GM18526 (cell line): ENCODE results near the gene KRTAP29-1.
"Not testable (repeated sequence)": the region's sequence is repeated elsewhere in the genome, so short reads cannot be mapped to it uniquely, and the experiment has no call there.

Experiments
- POLR2A ChIP-seq: IDR thresholded peaks from 3 replicates; pipeline ENCODE4 v1.6.1; 2011; ENCODE audit not compliant: insufficient read length; ENCODE audit errors: extremely low read depth

KRTAP29-1 gene

GRCh38 chr17:41284043-41284442, 18.6 kb downstream of the KRTAP29-1 start:
- no peak for TF ChIP-seq POLR2A

GRCh38 chr17:41278176-41278955, 24.3 kb downstream of the KRTAP29-1 start:
- TF ChIP-seq POLR2A = no peak

- TF ChIP-seq POLR2A = not testable (repeated sequence)
Measured at GRCh38 chr17:41275648-41276190, 26.9 kb downstream of the KRTAP29-1 start, which contains the start of gene KRTAP9-7. KRTAP9-7 (plus strand) TSS chr17:41275698; CDS start chr17:41275698, 0 bp downstream.

- TF ChIP-seq POLR2A = no peak
Measured at GRCh38 chr17:41271858-41272257, 30.8 kb downstream of the KRTAP29-1 start.

GRCh38 chr17:41267711-41268110, 34.9 kb downstream of the KRTAP29-1 start:
- TF ChIP-seq POLR2A = no peak

- TF ChIP-seq POLR2A = no peak
Measured at GRCh38 chr17:41265078-41265477, 37.6 kb downstream of the KRTAP29-1 start, which contains the start of gene KRTAP9-6. KRTAP9-6 (plus strand) TSS chr17:41265378; CDS start chr17:41265378, 0 bp downstream.

GRCh38 chr17:41264599-41264998, 38.1 kb downstream of the KRTAP29-1 start:
- TF ChIP-seq POLR2A = no peak

- TF ChIP-seq POLR2A = no peak
Measured at GRCh38 chr17:41263212-41263611, 39.4 kb downstream of the KRTAP29-1 start.

GRCh38 chr17:41258406-41258805, 44.2 kb downstream of the KRTAP29-1 start:
- no peak for TF ChIP-seq POLR2A

- TF ChIP-seq POLR2A = no peak
Measured at GRCh38 chr17:41256291-41256685, 46.4 kb downstream of the KRTAP29-1 start.

GRCh38 chr17:41255381-41256290, 47.0 kb downstream of the KRTAP29-1 start, which contains the start of gene KRTAP9-9:
KRTAP9-9 (plus strand) TSS chr17:41255384.
- TF ChIP-seq POLR2A = not testable (repeated sequence)

- no peak for TF ChIP-seq POLR2A
Measured at GRCh38 chr17:41254861-41255260, 47.8 kb downstream of the KRTAP29-1 start.
